GM18505 (cell line): Measurements from ENCODE around the gene USP24.
"Not testable (repeated sequence)": the region's sequence is repeated elsewhere in the genome, so short reads cannot be mapped to it uniquely, and the experiment has no call there.

ENCODE experiments used
- ATAC-seq: cut with Tn5 transposase; IDR thresholded peaks from one replicate; pipeline ENCODE4 v1.9.1; 2021; ENCODE audit not compliant: unreplicated experiment
- POLR2A ChIP-seq: IDR thresholded peaks from 4 replicates; pipeline ENCODE4 v1.6.1; 2011; ENCODE audit warnings: borderline replicate concordance; ENCODE audit not compliant: insufficient read depth, insufficient read length; ENCODE audit errors: extremely low read depth

Gene USP24

DNA sequence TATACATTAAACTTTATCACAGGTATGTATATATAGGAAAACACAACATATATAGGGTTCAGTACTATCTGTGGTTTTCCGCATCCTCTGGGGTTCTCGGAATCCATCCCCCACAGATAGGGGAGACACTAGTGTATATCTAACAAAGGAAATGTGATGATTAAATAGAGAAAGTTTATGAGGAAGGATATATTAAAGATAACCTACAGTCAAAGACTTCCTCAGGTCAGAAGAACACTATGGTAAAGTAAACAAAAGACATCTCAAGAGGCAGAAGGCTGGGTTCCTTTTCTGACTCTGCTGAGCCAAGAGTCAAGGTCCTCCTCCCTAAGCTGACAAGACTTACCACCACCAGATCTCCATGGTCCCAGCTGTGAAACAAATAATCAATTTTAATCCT, 12.1 kb downstream of the USP24 start:
- no peak for ATAC-seq
- TF ChIP-seq POLR2A: no peak

DNA sequence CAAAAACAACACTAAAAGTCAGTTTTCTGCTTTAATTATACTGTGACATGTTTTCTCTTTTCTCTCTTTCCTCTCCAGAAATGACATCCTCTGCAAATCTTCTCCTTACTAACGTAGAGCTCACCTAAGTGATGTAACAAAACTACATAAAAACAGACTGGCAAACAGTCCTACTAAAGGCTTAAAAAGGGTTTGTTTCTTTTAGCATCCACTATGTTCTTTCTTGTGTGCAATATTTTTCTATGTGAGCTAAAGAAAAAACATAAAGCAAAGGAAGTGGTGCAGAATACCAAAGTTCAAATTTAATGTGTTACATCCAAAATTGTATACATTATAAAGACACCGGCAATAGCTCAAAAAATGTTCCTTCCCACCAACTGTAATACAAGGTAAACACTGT, 14.5 kb downstream of the USP24 start:
- no peak for TF ChIP-seq POLR2A
- ATAC-seq: no peak

DNA sequence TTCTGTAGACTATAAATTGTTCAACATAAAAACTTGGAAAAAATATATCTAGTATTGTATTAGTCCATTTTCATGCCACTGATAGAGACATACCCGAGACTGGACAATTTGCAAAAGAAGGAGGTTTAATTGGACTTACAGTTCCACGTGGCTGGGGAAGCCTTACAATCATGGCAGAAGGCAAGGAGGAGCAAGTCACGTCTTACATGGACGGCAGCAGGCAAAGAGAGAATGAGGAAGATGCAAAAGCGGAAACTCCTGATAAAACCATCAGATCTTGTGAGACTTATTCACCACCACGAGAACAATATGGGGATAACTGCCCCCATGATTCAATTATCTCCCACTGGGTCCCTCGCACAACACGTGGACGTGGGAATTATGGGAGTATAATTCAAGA, 15.4 kb downstream of the USP24 start:
- ATAC-seq: not testable (repeated sequence)

DNA sequence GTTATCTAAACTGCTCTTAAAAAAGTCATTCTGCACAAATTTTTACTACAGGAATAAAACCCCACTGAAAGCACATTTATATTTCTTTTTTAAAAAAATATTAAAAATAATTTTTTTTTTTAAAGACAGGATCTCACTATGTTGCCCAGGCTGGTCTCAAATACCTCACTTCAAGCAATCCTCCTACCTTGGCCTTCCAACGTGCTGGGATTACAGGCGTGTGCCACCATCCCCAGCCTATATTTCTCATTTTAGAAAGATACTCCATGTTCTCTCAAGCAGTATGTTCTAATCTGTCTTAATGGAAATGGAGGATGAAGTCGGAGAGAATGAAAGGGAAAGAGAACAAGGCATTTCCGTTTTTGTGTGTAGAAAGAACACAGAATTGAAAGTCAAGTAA, 17.1 kb downstream of the USP24 start:
- TF ChIP-seq POLR2A: no peak
- ATAC-seq: no peak

DNA sequence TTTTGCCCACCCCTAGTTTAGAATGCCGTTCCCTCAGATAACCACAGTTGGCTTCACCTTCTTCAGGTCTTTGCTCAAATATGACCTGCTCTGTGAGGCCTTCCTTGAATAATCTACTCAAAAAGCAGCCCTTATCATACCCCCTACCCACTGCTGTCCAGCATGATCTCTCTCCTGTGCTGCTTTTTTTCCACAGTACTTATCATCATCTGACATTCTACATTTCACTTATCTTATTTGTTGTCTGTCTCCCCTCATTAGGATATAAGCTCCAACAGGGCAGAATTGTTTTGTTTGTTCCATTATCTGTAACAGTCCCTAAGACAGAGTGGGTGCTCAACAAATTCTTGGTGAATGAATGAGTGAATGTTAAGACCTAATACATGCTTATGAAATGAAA, 18.1 kb downstream of the USP24 start:
- TF ChIP-seq POLR2A: no peak
- no peak for ATAC-seq

DNA sequence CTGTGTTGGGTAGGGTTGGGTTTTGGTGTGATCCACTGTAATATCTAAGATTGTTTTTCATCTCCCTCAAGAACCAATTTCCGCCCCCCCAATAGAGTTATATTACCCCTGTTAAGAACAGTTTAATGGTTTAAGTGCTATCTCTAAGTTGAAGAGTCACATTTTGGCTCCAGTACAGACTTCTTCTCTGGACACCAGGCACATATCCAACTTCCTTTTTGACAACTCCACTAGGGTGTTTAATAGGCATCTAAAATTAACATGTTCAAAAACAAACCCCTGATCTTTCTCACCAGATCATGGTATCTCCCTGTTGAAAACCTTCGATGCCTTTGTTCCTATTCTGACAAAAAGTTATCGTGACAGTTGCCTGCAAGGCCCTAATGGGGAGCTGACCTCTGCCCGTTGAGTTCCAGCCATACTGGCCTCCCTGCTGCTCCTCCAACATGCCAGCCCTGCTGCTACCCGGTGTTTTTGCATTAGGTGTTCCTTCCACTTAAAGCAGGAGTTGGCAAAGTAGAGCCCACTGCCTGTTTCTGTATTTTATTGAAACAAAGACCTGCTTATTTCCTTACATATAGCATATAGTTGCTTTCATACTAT, 18.6 kb downstream of the USP24 start:
- TF ChIP-seq POLR2A: no peak
- no peak for ATAC-seq

DNA sequence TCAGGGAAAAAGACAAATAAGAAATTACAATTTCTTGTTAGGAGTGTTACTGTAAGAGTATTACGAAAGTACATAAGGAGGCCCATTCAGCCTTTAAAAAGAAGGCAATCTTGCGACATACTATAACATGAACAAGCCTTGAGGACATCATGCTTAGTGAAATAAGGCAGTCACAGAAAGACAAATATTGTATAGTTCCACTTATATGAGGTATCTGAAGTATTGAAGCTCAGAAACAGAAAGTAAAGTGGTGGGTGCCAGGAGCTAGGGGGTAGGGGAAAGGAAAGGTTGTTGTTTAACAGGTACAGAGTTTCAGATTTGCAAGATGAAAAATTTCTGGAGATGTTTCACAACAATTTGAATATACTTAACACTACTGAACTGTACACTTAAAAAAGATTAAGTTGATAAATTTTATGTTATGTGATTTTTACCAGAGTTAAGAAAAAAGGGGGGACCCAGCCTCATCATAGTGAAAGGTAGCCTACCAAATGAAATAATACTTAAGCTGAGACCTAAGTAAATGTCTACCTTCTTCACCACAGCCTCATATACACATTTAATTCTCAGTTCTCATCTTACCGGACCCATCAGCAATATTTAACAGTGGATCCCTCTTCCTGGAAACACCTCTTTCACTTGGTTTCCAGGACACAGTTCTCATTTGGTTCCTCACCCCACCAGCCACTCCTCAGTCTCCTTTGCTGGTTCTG, 19.5 kb downstream of the USP24 start:
- no peak for ATAC-seq

DNA sequence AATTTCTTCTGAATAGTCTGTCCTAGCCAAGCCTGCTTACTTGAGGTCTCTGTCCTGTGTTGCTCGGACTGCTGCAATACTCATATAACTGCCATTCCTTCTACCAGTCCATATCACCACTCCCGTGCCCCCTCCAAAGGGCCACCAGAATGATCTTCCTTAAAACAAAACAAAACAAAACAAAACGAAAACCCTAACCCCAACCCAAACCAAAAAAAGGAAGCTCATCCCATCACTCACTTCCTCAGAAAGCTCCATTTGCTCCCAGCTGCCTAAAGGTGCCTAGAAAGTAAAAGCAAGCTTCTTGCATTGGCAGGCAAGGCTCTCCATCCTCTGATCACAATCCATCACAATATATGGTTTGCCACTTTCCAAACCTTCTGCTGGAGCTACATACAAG, 20.3 kb downstream of the USP24 start:
- no peak for ATAC-seq
- TF ChIP-seq POLR2A: no peak

More for the DNA sequence above, 19.5 kb downstream of the USP24 start:
- TF ChIP-seq POLR2A: no peak

DNA sequence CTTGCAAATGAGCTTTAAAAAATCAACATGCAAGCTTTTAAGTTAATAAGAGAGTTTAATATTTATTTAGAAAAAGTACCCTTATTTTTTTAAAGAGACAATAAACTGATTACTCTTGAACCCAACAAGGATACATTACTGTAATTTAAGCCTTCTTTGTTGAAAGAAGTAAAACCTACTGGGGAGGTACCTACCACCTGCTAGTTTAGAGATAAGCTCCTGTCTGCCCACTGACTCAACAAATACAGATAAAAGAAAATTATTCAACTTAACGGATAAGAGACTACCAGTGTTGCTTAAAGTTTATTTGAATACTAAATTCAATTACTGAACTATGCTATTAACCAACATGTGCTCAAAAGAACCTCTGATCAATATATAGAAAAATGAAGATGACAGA, 23.1 kb downstream of the USP24 start:
- no peak for ATAC-seq
- no peak for TF ChIP-seq POLR2A

DNA sequence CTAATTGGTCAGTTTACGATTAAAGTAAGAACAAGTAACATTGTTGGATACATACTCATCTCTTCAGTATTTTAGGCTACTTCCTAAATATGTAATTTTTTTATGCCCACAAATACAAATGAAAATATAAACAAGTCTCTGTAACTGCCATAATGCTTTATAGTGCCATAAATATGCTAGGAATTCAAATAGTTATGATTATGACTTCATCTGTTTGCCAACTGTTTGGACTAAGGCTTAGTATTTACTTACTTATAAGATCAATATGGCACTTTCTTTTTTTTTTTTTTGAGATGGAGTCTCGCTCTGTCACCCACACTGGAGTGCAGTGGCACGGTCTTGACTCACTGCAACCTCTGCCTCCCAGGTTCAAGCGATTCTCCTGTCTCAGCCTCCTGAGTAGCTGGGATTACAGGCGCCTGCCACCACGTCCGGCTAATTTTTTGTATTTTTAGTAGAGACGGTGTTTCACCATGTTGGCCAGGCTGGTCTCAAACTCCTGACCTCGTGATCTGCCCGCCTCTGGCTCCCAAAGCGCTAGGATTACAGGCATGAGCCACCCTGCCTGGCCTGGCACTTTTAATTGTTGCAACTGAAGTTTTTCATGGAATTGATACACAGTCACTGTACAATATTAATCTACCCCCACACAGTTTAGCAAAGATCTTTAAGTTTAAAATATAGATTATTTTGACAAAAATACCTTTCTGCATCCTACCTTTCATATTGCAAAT, 23.8 kb downstream of the USP24 start:
- ATAC-seq: not testable (repeated sequence)

DNA sequence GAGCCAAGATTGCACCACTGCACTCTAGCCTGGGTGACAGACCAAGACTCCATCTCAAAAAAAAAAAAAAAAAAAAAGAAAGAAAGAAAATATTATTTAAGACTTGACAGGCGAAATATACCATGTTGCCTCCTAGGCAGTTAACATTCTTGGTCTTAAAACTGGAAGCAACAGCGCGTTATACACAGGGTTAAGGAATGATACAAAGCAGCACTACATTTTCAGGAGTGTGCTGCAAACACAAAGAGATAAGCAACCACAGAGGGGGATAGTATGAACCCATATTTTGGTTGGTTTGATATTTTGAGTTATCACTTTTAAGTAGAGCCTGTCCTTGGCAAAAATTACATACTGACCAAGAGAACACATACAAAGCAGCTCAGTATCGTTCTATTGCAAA, 25.1 kb downstream of the USP24 start:
- ATAC-seq: no peak
- no peak for TF ChIP-seq POLR2A

DNA sequence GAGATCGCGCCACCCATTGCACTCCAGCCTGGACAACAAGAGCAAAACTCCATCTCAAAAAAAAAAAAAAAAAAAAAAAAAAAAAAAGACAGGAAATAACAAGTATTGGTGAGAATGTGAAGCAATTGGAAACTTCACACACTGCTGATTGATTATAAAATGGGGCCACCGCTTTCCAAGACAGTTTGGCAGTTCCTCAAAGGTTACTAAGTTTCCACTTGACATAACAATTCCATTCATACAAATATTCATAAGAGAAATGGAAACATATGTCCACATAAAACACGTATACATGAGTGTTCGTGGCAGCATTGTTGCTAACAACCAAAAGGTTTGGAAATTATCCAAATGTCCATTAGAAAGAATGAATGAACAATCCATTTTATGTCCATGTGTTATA, 26.3 kb downstream of the USP24 start:
- no peak for ATAC-seq

DNA sequence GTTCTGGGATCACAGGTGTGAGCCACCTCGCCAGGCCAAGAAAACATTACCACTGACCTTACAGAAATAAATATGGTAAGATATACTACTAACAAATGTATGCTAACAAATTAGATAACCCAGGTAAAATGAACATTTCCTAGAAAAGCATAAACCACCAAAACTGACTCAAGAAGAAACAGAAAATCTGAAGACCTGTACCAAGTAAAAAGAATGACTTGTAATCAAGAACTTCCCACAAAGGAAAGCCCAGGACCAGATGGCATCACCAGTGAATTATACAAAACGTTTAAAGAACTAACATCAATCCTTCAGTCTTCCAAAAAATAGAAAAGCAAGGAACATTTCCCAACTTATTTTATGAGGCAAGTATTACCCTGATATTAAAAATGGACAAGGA, 29.3 kb downstream of the USP24 start:
- TF ChIP-seq POLR2A: no peak
- ATAC-seq: no peak

More for the DNA sequence above, 26.3 kb downstream of the USP24 start:
- no peak for TF ChIP-seq POLR2A

DNA sequence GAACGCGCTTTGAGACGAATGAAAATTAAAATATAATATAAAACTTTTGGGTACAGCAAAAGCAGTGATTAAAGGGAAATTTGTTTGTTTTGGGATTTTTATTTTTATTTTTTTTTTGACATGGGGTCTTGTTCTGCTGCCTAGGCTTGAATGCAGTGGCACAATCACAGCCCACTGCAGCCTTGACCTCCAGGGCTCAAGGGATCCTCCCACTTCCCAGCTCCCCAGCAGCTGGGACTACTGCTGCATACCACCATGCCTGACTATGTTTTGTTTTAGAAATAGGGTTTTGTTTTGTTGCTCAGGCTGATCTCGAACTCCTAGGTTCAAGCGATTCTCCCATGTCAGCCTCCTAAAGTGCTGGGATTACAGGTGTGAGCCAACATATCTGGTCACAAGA, 30.3 kb downstream of the USP24 start:
- no peak for ATAC-seq
- TF ChIP-seq POLR2A: no peak

DNA sequence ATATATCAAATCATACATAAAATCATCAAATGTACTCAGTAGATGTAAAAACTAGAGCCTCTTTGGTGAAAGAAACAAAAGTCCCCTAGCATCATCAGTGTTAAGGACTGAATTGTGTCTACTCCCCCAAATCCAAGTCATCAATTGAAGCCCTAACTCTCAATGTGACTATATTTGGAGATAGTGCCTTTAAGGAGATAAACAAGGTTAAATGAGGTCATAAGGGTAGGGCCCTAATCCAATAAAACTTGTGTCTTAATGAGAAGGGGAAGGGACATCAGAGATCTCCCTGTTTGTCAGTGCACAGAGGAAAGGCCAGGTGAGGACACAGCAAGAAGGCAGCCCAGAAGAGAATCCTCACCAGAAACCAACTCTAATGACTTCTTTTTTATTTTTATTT, 33.5 kb downstream of the USP24 start:
- no peak for ATAC-seq
- no peak for TF ChIP-seq POLR2A

DNA sequence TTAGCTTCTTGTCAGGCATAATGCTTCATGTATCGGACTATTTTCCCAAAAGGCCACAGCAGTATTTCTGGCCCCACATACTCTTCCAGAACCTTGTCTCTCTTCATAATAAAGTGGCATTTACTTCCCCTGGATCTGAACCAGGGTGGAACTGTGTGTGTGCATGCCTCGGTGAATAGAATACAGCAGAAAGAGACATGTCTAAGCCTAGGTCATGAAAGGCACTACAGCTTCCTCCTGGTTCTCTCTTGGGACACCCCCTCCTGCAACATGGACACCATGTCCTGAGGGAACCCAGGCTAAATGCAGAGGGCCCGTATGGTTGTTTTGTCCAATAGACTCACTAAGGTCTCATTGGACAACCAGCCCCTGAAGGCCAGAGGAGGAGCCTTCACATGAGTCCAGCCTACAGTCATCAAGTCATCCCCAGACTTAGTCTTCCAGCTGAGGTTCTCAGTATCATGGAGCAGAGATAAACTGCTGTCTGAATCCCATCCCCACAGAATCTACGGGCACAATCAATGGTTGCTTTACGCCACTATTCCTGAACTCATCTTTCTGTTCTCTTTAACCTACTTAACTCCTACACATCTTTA, 35.0 kb downstream of the USP24 start:
- TF ChIP-seq POLR2A: no peak
- ATAC-seq: no peak
